A549 (cell line): ENCODE measurements around the gene MYBPC2. TPM values are rescaled to one million over a fixed set of nuclear protein-coding genes. Genes with fewer than 3 reads are reported as not detected.

ENCODE experiments used
- ATAC-seq, 2 experiments: fragments of 200-7000 bp in 1 of 2; fragments of >200 bp in 1 of 2; cut with Nextera tagmentation in 1 of 2; cut with Tn5 transposase in 1 of 2; 3 replicates each; pipeline versions ENCODE4 v1.8.0 to v1.9.1; 2018 to 2020; ENCODE audit warnings: mild to moderate bottlenecking in 1 of 2, moderate library complexity in 1 of 2
- CTCF ChIA-PET: fragments of 300-600 bp; sonication (Branson Sonifier 250); formaldehyde crosslinking; extraction: SDS; loops from one replicate; lab custom pipeline; 2021; ENCODE audit warnings: antibody characterized with exemption, inconsistent platforms; lab: Yijun Ruan, JAX
- POLR2A ChIA-PET: fragments of 350-600 bp; formaldehyde crosslinking; extraction: SDS; loops from one replicate; lab custom pipeline; 2021; ENCODE audit warnings: antibody characterized with exemption, inconsistent platforms; lab: Yijun Ruan, JAX
- DNase-seq, 2 experiments: peaks; one replicate each; pipeline versions ENCODE4 v3.0.0 to v3.0.0-alpha.2; 2011 to 2016; ENCODE audit warnings: low read depth in 1 of 2, low spot score in 1 of 2
- FAIRE-seq: peaks from 2 replicates; lab custom pipeline; 2011; peaks lifted over from hg19 to GRCh38; lab: Jason Lieb, UNC
- H3K27ac ChIP-seq, 2 experiments: fragments of >200 bp; sonication (Bioruptor Twin); formaldehyde crosslinking; 3 replicates each; pipeline ENCODE4 v1.5.1; 2016 to 2017
- H3K4me1 ChIP-seq: fragments of >200 bp; sonication (Bioruptor Twin); formaldehyde crosslinking; 3 replicates; pipeline ENCODE4 v1.6.1; 2016
- H3K4me2 ChIP-seq: fragments of >200 bp; sonication (Bioruptor Twin); formaldehyde crosslinking; 3 replicates; pipeline ENCODE4 v1.6.1; 2016
- H3K4me3 ChIP-seq: fragments of >200 bp; sonication (Bioruptor Twin); formaldehyde crosslinking; 3 replicates; pipeline ENCODE4 v1.5.1; 2016
- H3K9me3 ChIP-seq: fragments of >200 bp; sonication (Bioruptor Twin); formaldehyde crosslinking; 3 replicates; pipeline ENCODE4 v1.6.1; 2016
- ATOH8 ChIP-seq: fragments of 250-450 bp; sonication (Bioruptor Pico); IDR thresholded peaks from 2 replicates; pipeline ENCODE4 v1.5.0; 2020; ENCODE audit warnings: low read depth, mild to moderate bottlenecking, moderate library complexity
- BCL3 ChIP-seq: fragments of >200 bp; sonication (Bioruptor Twin); formaldehyde crosslinking; IDR thresholded peaks from 3 replicates; pipeline ENCODE4 v1.6.1; 2016
- BHLHE40 ChIP-seq: IDR thresholded peaks from 2 replicates; pipeline ENCODE4 v1.6.1; 2012; ENCODE audit warnings: low read depth, low read length, inconsistent platforms
- CBX8 ChIP-seq: fragments of 200-600 bp; sonication (generic); IDR thresholded peaks from 2 replicates; pipeline ENCODE4 v1.6.1; 2016
- CHD4 ChIP-seq: fragments of 200-600 bp; sonication (generic); IDR thresholded peaks from 2 replicates; pipeline ENCODE4 v1.6.1; 2016; ENCODE audit warnings: antibody characterized with exemption, mild to moderate bottlenecking, borderline replicate concordance
- E2F6 ChIP-seq: IDR thresholded peaks from 2 replicates; pipeline ENCODE4 v1.6.1; 2012; ENCODE audit warnings: low read depth, borderline replicate concordance
- EHF ChIP-seq: fragments of 250-450 bp; sonication (Bioruptor Pico); IDR thresholded peaks from 2 replicates; pipeline ENCODE4 v1.5.0; 2020; ENCODE audit warnings: mild to moderate bottlenecking
- HEYL ChIP-seq: fragments of 250-450 bp; sonication (Bioruptor Pico); IDR thresholded peaks from 2 replicates; pipeline ENCODE4 v1.8.0; 2021; ENCODE audit warnings: mild to moderate bottlenecking, moderate library complexity
- HOXA7 ChIP-seq: fragments of 250-450 bp; sonication (Bioruptor Pico); IDR thresholded peaks from 2 replicates; pipeline ENCODE4 v1.5.0; 2020; ENCODE audit warnings: mild to moderate bottlenecking, moderate library complexity
- HOXB5 ChIP-seq: fragments of 250-450 bp; sonication (Bioruptor Pico); IDR thresholded peaks from 2 replicates; pipeline ENCODE4 v1.5.0; 2020; ENCODE audit warnings: mild to moderate bottlenecking, moderate library complexity
- JUNB ChIP-seq: fragments of >200 bp; sonication (Bioruptor Twin); formaldehyde crosslinking; IDR thresholded peaks from 2 replicates; pipeline ENCODE4 v1.6.1; 2016
- KDM1A ChIP-seq: fragments of 200-600 bp; sonication (generic); IDR thresholded peaks from 2 replicates; pipeline ENCODE4 v1.6.1; 2016; ENCODE audit warnings: low read depth, mild to moderate bottlenecking
- MAFK ChIP-seq: fragments of 450-650 bp; IDR thresholded peaks from 2 replicates; pipeline ENCODE4 v1.6.1; 2014; ENCODE audit not compliant: partially characterized antibody
- MAX ChIP-seq: IDR thresholded peaks from 2 replicates; pipeline ENCODE4 v1.6.1; 2012
- MAZ ChIP-seq: fragments of 150-350 bp; IDR thresholded peaks from 2 replicates; pipeline ENCODE4 v1.6.1; 2014; ENCODE audit warnings: antibody characterized with exemption, low read depth, low read length, borderline replicate concordance
- MYC ChIP-seq: IDR thresholded peaks from 2 replicates; pipeline ENCODE4 v1.6.1; 2012; ENCODE audit warnings: mild to moderate bottlenecking, inconsistent platforms, low read length, improper control_type of control experiment, borderline replicate concordance
- NPAS2 ChIP-seq: fragments of 250-450 bp; sonication (Bioruptor Pico); IDR thresholded peaks from 2 replicates; pipeline ENCODE4 v1.8.0; 2022; ENCODE audit warnings: mild to moderate bottlenecking, moderate library complexity, borderline replicate concordance
- PBX3 ChIP-seq: IDR thresholded peaks from 2 replicates; pipeline ENCODE4 v1.6.1; 2012
- PHF8 ChIP-seq: fragments of 200-600 bp; sonication (generic); IDR thresholded peaks from 2 replicates; pipeline ENCODE4 v1.6.1; 2016; ENCODE audit warnings: low read depth, mild to moderate bottlenecking, antibody characterized with exemption, moderate library complexity, borderline replicate concordance
- REST ChIP-seq: fragments of 200-600 bp; sonication (generic); IDR thresholded peaks from 2 replicates; pipeline ENCODE4 v1.6.1; 2016; ENCODE audit warnings: antibody characterized with exemption, mild to moderate bottlenecking, moderate library complexity
- RFX5 ChIP-seq: fragments of 450-650 bp; IDR thresholded peaks from 2 replicates; pipeline ENCODE4 v1.7.1; 2014; ENCODE audit warnings: antibody characterized with exemption, mild to moderate bottlenecking, moderate library complexity
- RNF2 ChIP-seq: fragments of 200-600 bp; sonication (generic); IDR thresholded peaks from 2 replicates; pipeline ENCODE4 v1.6.1; 2016; ENCODE audit warnings: low read depth, mild to moderate bottlenecking, antibody characterized with exemption, moderate library complexity, borderline replicate concordance
- SMC3 ChIP-seq: fragments of >200 bp; sonication (Bioruptor Twin); formaldehyde crosslinking; IDR thresholded peaks from 3 replicates; pipeline ENCODE4 v1.6.1; 2018; ENCODE audit warnings: inconsistent platforms
- SREBF2 ChIP-seq: fragments of 450-650 bp; IDR thresholded peaks from 2 replicates; pipeline ENCODE4 v1.6.1; 2014; ENCODE audit warnings: mild to moderate bottlenecking, moderate library complexity
- TFCP2L1 ChIP-seq: fragments of 250-450 bp; sonication (Bioruptor Pico); IDR thresholded peaks from 2 replicates; pipeline ENCODE4 v1.5.0; 2021; ENCODE audit warnings: mild to moderate bottlenecking
- ZFP36 ChIP-seq: fragments of 450-650 bp; IDR thresholded peaks from 2 replicates; pipeline ENCODE4 v1.6.1; 2014; ENCODE audit warnings: borderline replicate concordance; ENCODE audit not compliant: partially characterized antibody
- WGBS: methylation state at CpG from one replicate; pipeline ENCODE4 v1.1.6; 2017; ENCODE audit errors: missing lambda C conversion rate; 5-methylcytosine and 5-hydroxymethylcytosine counted together
- polyA plus RNA-seq, 4 experiments: library from polyadenylated mRNA; depleted of rRNA in 3 of 4; stranded (reverse); fragments of >200 nt; fragmentation: RNase III in 1 of 4; extraction: RNeasy Plus Mini Kit Qiagen cat#74134 plus additional on column Dnase treatment in 1 of 4; gene quantifications; 2 replicates in 3 of 4; 3 replicates in 1 of 4; pipeline ENCODE4 v1.2.3, GENCODE V29; 2011 to 2017

MYBPC2 gene
- polyA plus RNA-seq, 2 of the 4 experiments (the other 2 are of a cell fraction): 0.10 TPM; not detected in 1

GRCh38 chr19:50510700-50511068, 78.0 kb downstream of the MYBPC2 start:
- no peak for FAIRE-seq
- Histone ChIP-seq H3K4me1 (peaks cover 12% of the 10 kb centered on the region; the same call in 2 of the 3 replicates), H3K27ac (peak overlapping the region; percentile 91 to 92), H3K4me3 (peak overlapping the region; percentile 76), H3K4me2 (peak overlapping the region; percentile 94), H3K9me3 (no peaks in the 10 kb centered on the region)
- no peak; a peak in 3 of 6 replicates for ATAC-seq
- CTCF ChIA-PET: interaction anchor here (1.1 to 4.3 kb wide), 5 partner anchors 14 to 142 kb away, joined by 3 to 28 read pairs (median 8); no protein-coding TSS in a partner anchor
- 8% methylated on average over 10 of the region's 10 CpGs for WGBS
- no peak for DNase-seq
- TF ChIP-seq MAX (no peak), KDM1A (no peak), RNF2 (no peak), MYC (no peak), TFCP2L1 (CRISPR knock-in tag) (no peak), MAZ (0 out of 2 replicates have a peak, but pooled peaks have one; percentile 19), HOXB5 (CRISPR knock-in tag) (no peak), PBX3 (no peak), PHF8 (peak; percentile 35; the same call in 1 of the 2 replicates)
- TF ChIP-seq, all 56 proteins: peak for 2
- POLR2A ChIA-PET: interaction anchor here (0.6 to 1.2 kb wide), 11 partner anchors 9 to 293 kb away, joined by 3 to 5 read pairs (median 3); partner anchors contain the start of genes KCNC3 and NR1H2

GRCh38 chr19:50511069-50511822, 78.6 kb downstream of the MYBPC2 start, which contains the start of gene JOSD2:
Gene JOSD2 (minus strand): TSS chr19:50511191. CDS start chr19:50510431, 760 bp downstream.
- Histone ChIP-seq H3K4me1 (peaks cover 12% of the 10 kb centered on the region; the same call in 2 of the 3 replicates), H3K4me3 (peak within 1 kb of the TSS; percentile 76), H3K9me3 (no peaks in the 10 kb centered on the region), H3K27ac (peak within 1 kb of the TSS; percentile 91 to 92), H3K4me2 (peak within 1 kb of the TSS; percentile 94)
- FAIRE-seq: peak; percentile 36
- POLR2A ChIA-PET: interaction anchor here (0.6 to 1.2 kb wide), 11 partner anchors 9 to 293 kb away, joined by 3 to 5 read pairs (median 3); partner anchors contain the start of genes KCNC3 and NR1H2
- CTCF ChIA-PET: interaction anchor here (0.8 to 4.3 kb wide), 8 partner anchors 14 to 213 kb away, joined by 3 to 28 read pairs (median 3); no protein-coding TSS in a partner anchor
- ATAC-seq: peak; percentile 80 to 94
- 6% methylated on average over 39 of the region's 69 CpGs for WGBS
- DNase-seq: peak; percentile 99 to 100
- TF ChIP-seq EHF (CRISPR knock-in tag) (no peak), ZFP36 (no peak), CHD4 (no peak), MYC (peak; percentile 98), CBX8 (no peak), E2F6 (0 out of 2 replicates have a peak, but pooled peaks have one; percentile 73), BHLHE40 (no peak), SREBF2 (no peak), MAFK (peak; percentile 85), MAX (peak; percentile 97), TFCP2L1 (CRISPR knock-in tag) (no peak), BCL3 (no peak; the same call in 2 of the 3 replicates), NPAS2 (CRISPR knock-in tag) (no peak), REST (peak; percentile 93), JUNB (no peak), SMC3 (no peak), HEYL (no peak), ATOH8 (CRISPR knock-in tag) (no peak), RFX5 (peak; percentile 82), RNF2 (no peak), MAZ (peak; percentile 99), HOXA7 (no peak)
